OCI-LY3 (cell line): Measurements from ENCODE around the gene ANO6.

Source experiments
- H2AFZ ChIP-seq: fragments of 200-600, 300-600 bp; shearing (Covaris generic); 2 replicates; pipeline ENCODE4 v1.6.0; 2014; ENCODE audit warnings: antibody characterized with exemption, low read depth, low read length
- H3K27ac ChIP-seq: fragments of 200-600, 300-600 bp; sonication (generic); 2 replicates; pipeline ENCODE4 v1.5.1; 2014; ENCODE audit warnings: mild to moderate bottlenecking, low read length, moderate library complexity, mixed read lengths
- H3K27me3 ChIP-seq: fragments of 200-600, 300-600 bp; sonication (generic); 2 replicates; pipeline ENCODE4 v1.6.1; 2014; ENCODE audit warnings: low read depth, low read length, mixed read lengths
- H3K36me3 ChIP-seq: fragments of 200-600, 300-600 bp; sonication (generic); replicated peaks from 2 replicates; pipeline ENCODE3; 2014; ENCODE audit warnings: low read depth, low read length, mixed read lengths
- H3K4me1 ChIP-seq: fragments of 300-600, 200-600 bp; sonication (generic); 2 replicates; pipeline ENCODE4 v1.6.1; 2014; ENCODE audit warnings: low read length, mixed read lengths
- H3K4me2 ChIP-seq: fragments of 200-600, 300-600 bp; sonication (generic); 2 replicates; pipeline ENCODE4 v1.6.1; 2014; ENCODE audit warnings: low read length, mixed read lengths
- H3K4me3 ChIP-seq: fragments of 300-600, 200-600 bp; sonication (generic); 2 replicates; pipeline ENCODE4 v1.5.1; 2014; ENCODE audit warnings: antibody characterized with exemption, mild to moderate bottlenecking, low read length, moderate library complexity
- H3K79me2 ChIP-seq: fragments of 300-600, 200-600 bp; shearing (Covaris generic); 2 replicates; pipeline ENCODE4 v1.6.1; 2014; ENCODE audit warnings: mild to moderate bottlenecking, low read length, mixed read lengths
- H3K9ac ChIP-seq: fragments of 300-600, 200-600 bp; shearing (Covaris generic); 2 replicates; pipeline ENCODE4 v1.6.0; 2014; ENCODE audit warnings: mild to moderate bottlenecking, low read length, moderate library complexity
- H3K9me3 ChIP-seq: fragments of 200-600, 300-600 bp; shearing (Covaris generic); 2 replicates; pipeline ENCODE4 v1.6.1; 2014; ENCODE audit warnings: low read length, mixed read lengths; ENCODE audit not compliant: insufficient read depth
- H4K20me1 ChIP-seq: fragments of 200-600, 300-600 bp; sonication (generic); 2 replicates; pipeline ENCODE4 v1.6.1; 2016; ENCODE audit warnings: low read length, mixed read lengths; ENCODE audit not compliant: insufficient read depth
- EZH2phosphoT487 ChIP-seq: fragments of 200-600 bp; shearing (Covaris generic); IDR thresholded peaks from 2 replicates; pipeline ENCODE4 v1.6.1; 2018; ENCODE audit warnings: antibody characterized with exemption, mixed run types, low read depth
- TF ChIP-seq, protein P1 (sequence below): fragments of 200-600, 300-600 bp; sonication (generic); IDR thresholded peaks from 2 replicates; pipeline ENCODE4 v1.5.1; 2014; ENCODE audit warnings: antibody characterized with exemption, low read length, low read depth

The ANO6 gene

DNA sequence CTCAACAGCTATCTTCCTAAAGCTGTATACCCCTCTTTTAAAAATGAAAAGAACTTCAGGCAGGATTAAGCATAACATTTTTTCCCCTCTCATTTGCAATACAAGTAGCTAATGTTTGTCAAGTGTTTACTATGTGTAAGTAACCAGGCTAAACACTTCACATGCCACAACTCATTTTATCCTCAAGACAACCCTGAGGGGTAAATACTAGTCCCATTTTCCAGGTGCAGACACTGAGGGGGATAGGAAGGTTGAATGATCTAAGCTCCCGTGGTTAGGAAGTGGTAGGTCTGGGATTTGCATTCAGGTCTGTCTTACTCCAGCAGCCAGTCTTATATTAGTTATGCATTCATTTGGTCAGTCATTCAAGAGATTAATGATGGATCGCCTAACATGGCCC, 70.7 kb downstream of the ANO6 start:
- Histone ChIP-seq H3K4me1 (peaks cover 31% of the 10 kb centered on the region), H3K4me2 (no peak overlapping the region)

GRCh38 chr12:45289245-45290215, 73.6 kb downstream of the ANO6 start:
- H3K9ac ChIP-seq, result no peak overlapping the region
- no peak overlapping the region for H3K27ac ChIP-seq
- no peaks in the 10 kb centered on the region for H3K79me2 ChIP-seq
- H3K4me1 ChIP-seq, result peaks cover 34% of the 10 kb centered on the region
- peak overlapping the region; percentile 34 for H3K4me2 ChIP-seq
- TF ChIP-seq EZH2phosphoT487, result no peak
- TF ChIP-seq, protein P1, sequence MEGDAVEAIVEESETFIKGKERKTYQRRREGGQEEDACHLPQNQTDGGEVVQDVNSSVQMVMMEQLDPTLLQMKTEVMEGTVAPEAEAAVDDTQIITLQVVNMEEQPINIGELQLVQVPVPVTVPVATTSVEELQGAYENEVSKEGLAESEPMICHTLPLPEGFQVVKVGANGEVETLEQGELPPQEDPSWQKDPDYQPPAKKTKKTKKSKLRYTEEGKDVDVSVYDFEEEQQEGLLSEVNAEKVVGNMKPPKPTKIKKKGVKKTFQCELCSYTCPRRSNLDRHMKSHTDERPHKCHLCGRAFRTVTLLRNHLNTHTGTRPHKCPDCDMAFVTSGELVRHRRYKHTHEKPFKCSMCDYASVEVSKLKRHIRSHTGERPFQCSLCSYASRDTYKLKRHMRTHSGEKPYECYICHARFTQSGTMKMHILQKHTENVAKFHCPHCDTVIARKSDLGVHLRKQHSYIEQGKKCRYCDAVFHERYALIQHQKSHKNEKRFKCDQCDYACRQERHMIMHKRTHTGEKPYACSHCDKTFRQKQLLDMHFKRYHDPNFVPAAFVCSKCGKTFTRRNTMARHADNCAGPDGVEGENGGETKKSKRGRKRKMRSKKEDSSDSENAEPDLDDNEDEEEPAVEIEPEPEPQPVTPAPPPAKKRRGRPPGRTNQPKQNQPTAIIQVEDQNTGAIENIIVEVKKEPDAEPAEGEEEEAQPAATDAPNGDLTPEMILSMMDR, result no peak
- peaks cover 6% of the 10 kb centered on the region; the same call in 1 of the 2 replicates for H3K27me3 ChIP-seq
- H2AFZ ChIP-seq, result no peak overlapping the region
- peaks cover 37% of the 10 kb centered on the region for H4K20me1 ChIP-seq
- no peaks in the 10 kb centered on the region for H3K9me3 ChIP-seq
- no peak overlapping the region for H3K4me3 ChIP-seq
- H3K36me3 ChIP-seq, result no peaks in the 10 kb centered on the region

More for the DNA sequence above, 70.7 kb downstream of the ANO6 start:
- Histone ChIP-seq H3K79me2 (no peaks in the 10 kb centered on the region), H3K27ac (no peak overlapping the region), H3K27me3 (peaks cover 6% of the 10 kb centered on the region; the same call in 1 of the 2 replicates), H4K20me1 (peaks cover 28% of the 10 kb centered on the region), H3K9ac (no peak overlapping the region), H3K36me3 (no peaks in the 10 kb centered on the region), H3K4me3 (no peak overlapping the region), H3K9me3 (no peaks in the 10 kb centered on the region), H2AFZ (no peak overlapping the region)
- no peak for TF ChIP-seq EZH2phosphoT487
- TF ChIP-seq, protein P1, result no peak

- Histone ChIP-seq H3K9me3 (no peaks in the 10 kb centered on the region), H4K20me1 (peaks cover 37% of the 10 kb centered on the region), H2AFZ (no peak overlapping the region), H3K4me1 (peaks cover 34% of the 10 kb centered on the region), H3K79me2 (no peaks in the 10 kb centered on the region), H3K36me3 (no peaks in the 10 kb centered on the region), H3K27me3 (peaks cover 6% of the 10 kb centered on the region; the same call in 1 of the 2 replicates), H3K4me2 (no peak overlapping the region; the same call in 1 of the 2 replicates), H3K27ac (no peak overlapping the region), H3K9ac (no peak overlapping the region), H3K4me3 (no peak overlapping the region)
- TF ChIP-seq EZH2phosphoT487, result no peak
- TF ChIP-seq, protein P1, result no peak
These were observed 74.3 kb downstream of the ANO6 start for GRCh38 chr12:45290216-45290605.

GRCh38 chr12:45291518-45291917, 75.6 kb downstream of the ANO6 start:
- peaks cover 35% of the 10 kb centered on the region for H4K20me1 ChIP-seq
- no peak overlapping the region for H3K27ac ChIP-seq
- peaks cover 28% of the 10 kb centered on the region for H3K4me1 ChIP-seq
- no peaks in the 10 kb centered on the region for H3K36me3 ChIP-seq
- H3K4me2 ChIP-seq, result no peak overlapping the region
- H2AFZ ChIP-seq, result no peak overlapping the region
- no peak overlapping the region for H3K9ac ChIP-seq
- no peak overlapping the region for H3K4me3 ChIP-seq
- peaks cover 6% of the 10 kb centered on the region; the same call in 1 of the 2 replicates for H3K27me3 ChIP-seq
- H3K79me2 ChIP-seq, result no peaks in the 10 kb centered on the region
- no peaks in the 10 kb centered on the region for H3K9me3 ChIP-seq
- no peak for TF ChIP-seq EZH2phosphoT487
- TF ChIP-seq, protein P1, result no peak
